Muscle of leg (tissue), 11 donors: ENCODE data around the gene CATSPERE. TPM values are rescaled to one million over a fixed set of nuclear protein-coding genes. Genes with fewer than 3 reads are reported as not detected.

Experiments
- DNase-seq: peaks from one replicate; pipeline ENCODE4 v3.0.0; 2013
- H3K27ac ChIP-seq: one replicate; pipeline ENCODE4 v1.5.1; 2013; ENCODE audit warnings: mild to moderate bottlenecking, low read length, control low read depth
- H3K27me3 ChIP-seq: one replicate; pipeline ENCODE4 v1.6.1; 2013; ENCODE audit warnings: low read length; ENCODE audit not compliant: control insufficient read depth, insufficient read depth
- H3K36me3 ChIP-seq: one replicate; pipeline ENCODE4 v1.6.1; 2013; ENCODE audit warnings: low read length; ENCODE audit not compliant: control insufficient read depth, insufficient read depth
- H3K4me1 ChIP-seq: one replicate; pipeline ENCODE4 v1.6.1; 2013; ENCODE audit warnings: low read length; ENCODE audit not compliant: control insufficient read depth, insufficient read depth
- H3K4me3 ChIP-seq: one replicate; pipeline ENCODE4 v1.5.1; 2013; ENCODE audit warnings: low read length, control low read depth
- H3K9me3 ChIP-seq: replicated peaks from 2 replicates; pipeline ENCODE4 v1.6.1; 2013; ENCODE audit warnings: low read depth, low read length; ENCODE audit not compliant: control insufficient read depth
- WGBS: methylation state at CpG from one replicate; pipeline ENCODE4 v1.1.5; 2013; ENCODE audit warnings: missing lambda C conversion rate; ENCODE audit not compliant: insufficient coverage; 5-methylcytosine and 5-hydroxymethylcytosine counted together
- polyA plus RNA-seq, 8 donors: library from polyadenylated mRNA; unstranded; fragments of 120-200 nt; gene quantifications; one replicate each; pipeline versions ENCODE4 v1.2.1 to v1.2.3, GENCODE V29; 2013; ENCODE audit warnings: inconsistent platforms in 1 of 8, low replicate concordance in 1 of 8; ENCODE audit not compliant: insufficient read length in 8 of 8, insufficient read depth in 1 of 8
- total RNA-seq: library from RNA; stranded (reverse); fragments of 120-200 nt; gene quantifications from one replicate; pipeline ENCODE4 v1.2.4, GENCODE V29; 2013

Gene CATSPERE
- total and polyA plus RNA-seq, 9 donors = 0.43 to 1.2 (median 0.60) TPM

GRCh38 chr1:244583358-244583982 lies 122.4 kb downstream of the CATSPERE start:
- Histone ChIP-seq H3K36me3 (no peaks in the 10 kb centered on the region), H3K27ac (no peak overlapping the region), H3K4me1 (no peaks in the 10 kb centered on the region), H3K4me3 (no peak overlapping the region), H3K9me3 (no peaks in the 10 kb centered on the region), H3K27me3 (no peaks in the 10 kb centered on the region)
- WGBS = 75% methylated on average over 11 of the region's 11 CpGs
- no peak for DNase-seq

DNA sequence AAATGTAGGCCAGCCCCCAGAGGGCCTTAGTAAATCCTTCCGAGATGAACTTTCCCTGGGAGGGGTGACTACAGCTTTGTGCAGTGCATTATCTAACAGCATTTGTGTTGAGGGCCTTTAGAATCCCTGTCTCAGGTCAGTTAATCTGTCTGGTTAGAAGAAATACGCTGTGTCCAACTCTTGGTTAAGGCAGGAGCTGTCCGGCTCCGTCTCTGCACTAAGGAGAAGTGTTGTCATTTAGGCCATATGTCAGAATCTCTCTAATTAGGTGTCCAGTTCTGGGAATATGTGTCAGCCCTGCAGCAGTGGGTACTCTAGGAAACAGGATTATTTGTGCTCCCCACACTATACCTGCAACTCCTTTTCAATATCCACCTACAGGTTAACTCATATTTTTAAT lies 124.8 kb downstream of the CATSPERE start:
- Histone ChIP-seq H3K4me3 (no peak overlapping the region), H3K27me3 (no peaks in the 10 kb centered on the region), H3K36me3 (no peaks in the 10 kb centered on the region), H3K9me3 (peaks cover 4% of the 10 kb centered on the region), H3K27ac (no peak overlapping the region), H3K4me1 (no peaks in the 10 kb centered on the region)
- 86% methylated on average over 1 of the region's 4 CpGs for WGBS
- DNase-seq = no peak

DNA sequence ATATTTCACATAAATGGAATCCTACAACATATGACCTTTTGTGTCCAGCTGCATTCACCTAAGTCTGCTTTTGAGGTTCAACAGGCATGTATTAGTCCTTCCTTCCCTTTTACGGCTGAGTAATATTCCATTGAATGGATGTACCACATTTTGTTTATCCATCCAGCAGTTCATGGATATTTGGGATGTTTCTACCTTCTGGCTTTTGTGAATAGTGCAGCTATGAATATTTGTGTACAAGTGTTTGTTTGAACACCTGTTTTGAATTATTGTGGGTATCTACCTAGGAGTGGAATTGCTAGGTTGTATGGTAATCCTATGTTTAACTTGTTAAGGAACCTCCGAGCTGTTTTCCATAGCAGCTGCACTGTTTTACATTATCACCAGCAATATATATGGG lies 129.6 kb downstream of the CATSPERE start:
- Histone ChIP-seq H3K36me3 (no peaks in the 10 kb centered on the region), H3K4me1 (no peaks in the 10 kb centered on the region), H3K27ac (no peak overlapping the region), H3K4me3 (no peak overlapping the region), H3K9me3 (peaks cover 4% of the 10 kb centered on the region), H3K27me3 (no peaks in the 10 kb centered on the region)
- no peak for DNase-seq
- WGBS = no CpG with 5 or more reads among the region's 2 CpGs

GRCh38 chr1:244598611-244599010 lies 137.5 kb downstream of the CATSPERE start:
- Histone ChIP-seq H3K27me3 (no peaks in the 10 kb centered on the region), H3K4me3 (no peak overlapping the region), H3K9me3 (no peaks in the 10 kb centered on the region), H3K4me1 (no peaks in the 10 kb centered on the region), H3K27ac (no peak overlapping the region), H3K36me3 (no peaks in the 10 kb centered on the region)
- DNase-seq = no peak
- 77% methylated on average over 4 of the region's 5 CpGs for WGBS

GRCh38 chr1:244599937-244600350 lies 138.9 kb downstream of the CATSPERE start:
- Histone ChIP-seq H3K36me3 (no peaks in the 10 kb centered on the region), H3K4me1 (no peaks in the 10 kb centered on the region), H3K27me3 (no peaks in the 10 kb centered on the region), H3K4me3 (no peak overlapping the region), H3K9me3 (no peaks in the 10 kb centered on the region), H3K27ac (no peak overlapping the region)
- WGBS = 40% methylated on average over 1 of the region's 7 CpGs
- no peak for DNase-seq

- WGBS = 80% methylated on average over 6 of the region's 8 CpGs
- Histone ChIP-seq H3K4me3 (no peak overlapping the region), H3K9me3 (no peaks in the 10 kb centered on the region), H3K36me3 (no peaks in the 10 kb centered on the region), H3K27me3 (no peaks in the 10 kb centered on the region), H3K27ac (no peak overlapping the region), H3K4me1 (no peaks in the 10 kb centered on the region)
- no peak for DNase-seq
Observed at GRCh38 chr1:244601336-244601735, 140.3 kb downstream of the CATSPERE start.

DNA sequence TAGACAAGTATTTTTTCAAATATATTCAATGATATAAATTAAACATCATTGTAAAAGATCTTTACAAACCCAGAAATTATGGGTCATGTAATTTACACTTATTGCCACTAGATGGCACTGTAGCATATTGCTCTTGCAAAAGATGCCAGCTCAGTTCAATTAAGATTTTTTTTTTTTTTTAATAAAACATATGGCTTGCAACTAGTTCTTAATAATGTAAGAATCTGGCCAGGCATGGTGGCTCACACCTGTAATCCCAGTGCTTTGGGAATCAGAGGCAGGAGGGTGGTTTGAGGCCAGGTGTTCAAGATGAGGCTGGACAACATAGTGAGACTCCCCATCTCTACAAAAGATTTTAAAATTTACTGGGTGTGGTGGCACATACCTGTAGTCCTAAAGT lies 142.4 kb downstream of the CATSPERE start:
- Histone ChIP-seq H3K4me1 (no peaks in the 10 kb centered on the region), H3K9me3 (no peaks in the 10 kb centered on the region), H3K27ac (no peak overlapping the region), H3K4me3 (no peak overlapping the region), H3K36me3 (no peaks in the 10 kb centered on the region), H3K27me3 (no peaks in the 10 kb centered on the region)
- DNase-seq = peak; percentile 38

- Histone ChIP-seq H3K9me3 (no peaks in the 10 kb centered on the region), H3K4me3 (no peak overlapping the region), H3K4me1 (no peaks in the 10 kb centered on the region), H3K27me3 (no peaks in the 10 kb centered on the region), H3K27ac (no peak overlapping the region), H3K36me3 (no peaks in the 10 kb centered on the region)
- DNase-seq = no peak
- 76% methylated on average over 5 of the region's 6 CpGs for WGBS
Observed at GRCh38 chr1:244605835-244606370, 144.8 kb downstream of the CATSPERE start.

DNA sequence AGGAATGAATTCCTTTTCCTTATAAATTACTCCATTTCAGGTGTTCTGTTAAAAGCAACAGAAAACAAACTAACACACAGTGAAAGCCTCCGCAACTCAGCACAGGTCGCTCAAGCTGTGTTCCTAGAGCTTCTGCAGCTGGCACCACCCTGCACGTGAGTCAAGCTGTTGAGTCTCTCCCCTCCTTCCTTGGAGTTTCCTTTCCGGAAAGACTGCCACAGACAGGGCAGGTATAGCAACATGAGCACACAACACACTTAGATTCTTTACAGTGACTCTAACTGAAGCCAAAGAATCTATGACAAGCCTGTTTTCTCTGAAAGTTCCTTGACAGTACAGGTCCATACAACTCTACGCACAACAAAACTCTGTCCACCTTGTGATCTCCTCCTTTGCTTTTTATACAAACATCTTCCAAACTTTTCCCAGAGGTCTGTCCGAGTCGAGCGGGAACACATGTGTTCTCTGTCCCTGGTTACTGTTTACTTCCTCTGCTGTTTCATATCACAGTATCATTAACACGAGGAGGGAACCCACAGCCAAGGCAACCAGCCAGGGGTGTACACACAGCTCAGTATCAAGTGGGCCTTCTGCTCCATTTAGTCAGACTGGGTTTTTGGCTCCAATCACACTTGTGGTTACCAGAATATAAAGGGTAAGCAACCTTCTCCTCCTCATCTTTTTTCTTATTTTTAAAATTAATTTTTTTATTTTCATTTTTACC lies 153.2 kb downstream of the CATSPERE start:
- no peak overlapping the region for H3K27ac ChIP-seq
- 63% methylated on average over 8 of the region's 9 CpGs for WGBS
- peak; percentile 22 for DNase-seq

DNA sequence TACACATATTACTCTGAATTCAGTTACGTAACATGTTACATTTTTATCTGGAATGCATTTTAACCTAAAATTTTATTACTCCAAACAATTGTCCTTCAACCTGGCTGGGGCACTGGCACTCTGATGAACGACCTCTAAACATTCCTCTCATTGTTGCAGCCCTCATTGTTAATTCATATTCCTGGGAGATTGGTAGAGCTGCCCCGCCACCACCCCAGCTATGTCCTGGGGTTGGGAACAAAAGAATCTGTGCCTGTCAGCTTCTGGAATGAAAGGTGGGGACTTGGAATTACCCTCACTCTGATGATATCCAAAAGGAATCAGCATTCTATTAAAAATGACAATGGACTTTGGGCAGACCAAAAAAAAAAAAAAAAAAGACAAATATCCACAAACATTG lies 153.8 kb downstream of the CATSPERE start:
- no peak for DNase-seq
- WGBS = no CpG with 5 or more reads among the region's 3 CpGs
- no peaks in the 10 kb centered on the region for H3K4me1 ChIP-seq
- no peaks in the 10 kb centered on the region for H3K36me3 ChIP-seq
- no peak overlapping the region for H3K4me3 ChIP-seq
- no peak overlapping the region for H3K27ac ChIP-seq
- no peaks in the 10 kb centered on the region for H3K27me3 ChIP-seq
- no peaks in the 10 kb centered on the region for H3K9me3 ChIP-seq

More for the DNA sequence above, 153.2 kb downstream of the CATSPERE start:
- H3K36me3 ChIP-seq = no peaks in the 10 kb centered on the region
- no peaks in the 10 kb centered on the region for H3K27me3 ChIP-seq
- no peaks in the 10 kb centered on the region for H3K4me1 ChIP-seq
- H3K9me3 ChIP-seq = no peaks in the 10 kb centered on the region
- H3K4me3 ChIP-seq = no peak overlapping the region
